ENCODE results near the gene ATF1. TPM values are rescaled to one million over a fixed set of nuclear protein-coding genes. Genes with fewer than 3 reads are reported as not detected.
"Not testable (repeated sequence)": the region's sequence is repeated elsewhere in the genome, so short reads cannot be mapped to it uniquely, and the experiment has no call there.

ATF1 gene
- total RNA-seq, 1 donor from 2014 or later: 29.5 TPM

DNA sequence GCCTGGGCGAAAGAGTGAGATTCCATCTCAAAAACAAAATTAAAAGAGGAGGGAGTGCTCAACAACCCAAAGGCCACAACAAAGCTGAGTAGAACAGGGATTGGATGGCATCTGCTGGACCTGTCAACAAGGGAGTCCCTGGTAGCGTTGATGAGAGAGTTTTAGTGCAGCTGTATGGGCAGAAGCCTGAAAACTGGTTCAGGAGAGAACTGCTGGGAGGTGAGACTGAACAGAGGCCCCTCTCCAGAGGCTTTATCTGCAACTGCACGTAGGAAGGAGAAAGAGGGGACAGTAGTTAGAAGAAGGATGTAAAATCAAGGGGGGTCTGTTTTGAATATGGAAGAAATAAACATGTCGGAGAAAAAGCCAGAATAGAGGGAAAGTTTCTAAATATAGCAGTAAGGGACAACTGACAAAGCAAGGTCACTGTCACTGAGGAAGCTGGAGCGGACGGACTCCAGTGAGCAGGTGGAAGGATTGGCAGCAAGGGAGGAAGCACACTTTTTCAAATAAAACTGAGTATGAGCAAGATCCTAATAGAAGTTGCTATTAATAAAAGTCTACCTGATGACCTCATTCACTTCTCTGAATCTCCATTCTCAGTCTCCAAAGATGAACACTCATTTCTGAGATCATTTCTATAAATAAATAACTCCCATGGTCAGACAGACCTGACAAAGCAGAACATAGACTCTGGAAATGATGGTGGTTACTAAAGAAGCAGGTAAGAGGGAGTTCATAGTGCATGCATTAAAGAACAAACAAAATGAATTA, 11.8 kb upstream of the ATF1 start:
- DNase-seq (ENCODE audit: low spot score): no peak

DNA sequence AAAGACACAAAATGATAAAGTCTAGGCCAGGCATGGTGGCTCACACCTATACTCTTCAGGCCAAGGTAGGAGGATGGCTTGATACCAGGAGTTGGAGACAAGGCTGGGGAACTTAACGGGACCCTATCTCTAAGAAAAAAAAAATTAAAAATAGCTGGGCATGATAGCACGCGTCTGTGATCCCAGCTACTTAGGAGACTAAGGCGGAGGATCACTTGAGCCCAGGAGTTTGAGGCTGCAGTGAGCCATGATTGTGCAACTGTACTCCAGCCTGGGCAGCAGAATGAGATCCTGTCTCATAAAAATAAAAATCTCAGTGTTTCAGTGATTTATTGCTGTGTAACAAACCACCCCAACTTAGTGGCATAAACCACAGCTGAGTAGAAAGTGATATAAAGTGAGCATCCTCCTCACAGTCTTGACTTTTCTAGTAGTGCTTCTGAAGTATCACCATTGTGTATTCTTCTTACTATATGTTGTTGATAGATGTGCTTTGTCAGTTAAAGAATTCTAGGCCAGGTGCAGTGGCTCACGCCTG, 10.6 kb upstream of the ATF1 start:
- DNase-seq (ENCODE audit: low spot score): no peak

DNA sequence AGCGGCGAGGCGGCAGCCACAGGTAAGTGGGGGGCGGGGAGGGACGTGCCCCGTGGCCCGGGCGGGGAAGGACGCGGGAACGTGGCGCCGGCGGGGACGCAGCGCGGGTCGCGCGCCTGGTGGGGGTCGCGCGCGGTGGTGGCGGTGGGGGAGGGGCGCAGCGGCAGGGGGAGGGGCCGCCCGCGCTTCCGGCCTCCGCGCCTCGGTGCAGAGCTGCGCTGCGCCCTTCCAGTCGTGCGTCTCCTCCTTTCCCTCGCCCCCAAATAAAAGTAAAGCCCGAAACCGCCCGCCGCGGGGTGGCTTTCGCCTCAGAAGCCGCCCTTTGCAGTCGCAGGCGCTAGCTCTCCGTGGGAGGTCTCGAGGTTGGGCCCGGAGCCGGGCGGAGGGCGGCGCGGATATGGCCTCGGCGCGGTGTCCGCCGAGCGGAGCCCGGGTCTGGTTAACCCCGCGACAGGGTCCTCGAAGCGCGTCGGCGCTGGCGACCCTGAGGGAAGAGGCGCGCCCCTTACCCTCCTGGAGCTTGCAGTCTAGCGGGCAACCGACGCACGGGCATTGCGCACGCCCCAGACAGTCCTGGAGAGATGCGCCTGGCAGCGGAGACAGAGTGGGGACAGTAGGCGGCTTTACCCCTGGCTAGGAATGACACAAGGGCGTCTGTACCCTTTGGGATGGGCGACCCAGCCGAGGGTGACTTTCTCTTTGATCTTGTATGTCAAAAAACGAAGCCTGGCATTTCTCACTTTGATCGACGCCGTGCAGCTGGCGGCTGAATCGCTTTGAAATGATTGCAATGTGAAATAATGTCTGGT, 589 bp downstream of the ATF1 start:
- no peak for DNase-seq (ENCODE audit: low spot score)

DNA sequence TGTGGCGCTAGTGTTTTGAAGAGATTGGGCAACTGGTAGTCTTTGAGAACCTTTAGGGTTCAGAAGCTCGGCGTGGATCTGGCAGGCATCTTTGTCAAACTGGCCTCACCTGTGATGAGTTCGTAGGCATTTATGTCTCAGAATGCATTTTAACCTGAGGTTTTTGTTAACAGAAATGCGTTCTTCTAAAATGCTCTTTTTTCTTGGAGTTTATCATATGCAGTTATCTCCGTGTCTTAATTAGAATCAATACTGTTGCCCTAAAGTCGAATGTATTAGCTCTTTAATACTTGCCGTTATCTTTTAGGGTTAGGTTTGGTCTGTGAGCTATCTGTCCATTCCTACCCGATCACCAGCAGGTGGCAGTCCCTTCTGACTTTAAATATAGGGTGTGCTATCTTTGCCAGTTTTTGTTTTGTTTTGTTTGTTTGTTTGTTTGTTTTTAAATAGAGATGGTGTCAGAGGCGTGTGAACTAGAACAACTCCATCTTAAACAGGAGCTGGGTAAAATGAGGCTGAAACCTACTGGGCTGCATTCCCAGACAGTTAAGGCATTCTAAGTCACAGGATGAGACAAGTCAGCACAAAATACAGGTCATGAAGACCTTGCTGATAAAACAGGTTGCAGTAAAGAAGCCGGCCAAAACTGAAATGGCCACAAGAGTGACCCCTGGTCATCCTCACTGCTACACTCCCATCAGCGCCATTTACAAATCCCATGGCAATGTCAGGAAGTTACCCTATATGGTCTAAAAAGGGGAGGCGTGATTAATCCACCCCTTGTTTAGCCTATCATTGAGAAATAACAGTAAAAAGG, 1.4 kb downstream of the ATF1 start:
- no peak for DNase-seq (ENCODE audit: low spot score)

DNA sequence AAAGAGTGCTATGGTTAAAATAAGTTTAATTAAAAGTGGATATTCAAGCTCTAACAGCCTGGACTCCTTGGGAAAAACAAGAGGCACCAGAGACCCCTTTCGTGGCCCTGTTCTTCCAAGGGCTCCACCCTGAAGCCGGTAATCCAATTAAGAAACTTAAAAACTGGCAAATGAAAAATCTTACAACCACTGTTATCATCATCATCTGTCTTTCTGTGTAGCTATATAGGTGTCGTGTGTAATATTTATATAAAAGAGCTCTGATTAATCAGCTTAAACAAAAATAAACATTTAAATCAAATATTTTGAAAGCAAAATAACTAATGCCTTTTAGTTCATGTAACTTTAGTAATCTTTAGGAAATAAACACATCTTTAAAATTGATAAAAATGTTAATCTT, 4.5 kb downstream of the ATF1 start:
- DNase-seq (ENCODE audit: low spot score): no peak

DNA sequence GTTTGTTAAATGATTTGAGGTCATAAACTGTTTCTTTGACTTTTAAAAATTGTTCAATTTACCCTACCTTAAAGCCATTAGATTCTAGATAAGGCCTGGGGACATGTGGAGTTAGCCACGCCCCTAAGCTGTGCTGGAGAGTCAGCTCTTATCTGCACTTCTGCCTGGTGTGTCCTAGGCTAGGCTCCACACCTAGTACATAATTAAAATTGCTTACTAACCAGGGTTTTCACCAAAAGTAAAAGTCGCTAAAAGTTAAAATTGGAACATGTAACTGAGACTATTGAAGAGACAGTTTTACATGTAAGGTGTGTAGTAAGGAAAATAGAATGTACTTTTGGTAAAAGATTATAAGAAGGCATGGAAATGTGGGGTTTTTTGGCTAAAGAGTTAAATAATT, 4.9 kb downstream of the ATF1 start:
- DNase-seq (ENCODE audit: low spot score): not testable (repeated sequence)

DNA sequence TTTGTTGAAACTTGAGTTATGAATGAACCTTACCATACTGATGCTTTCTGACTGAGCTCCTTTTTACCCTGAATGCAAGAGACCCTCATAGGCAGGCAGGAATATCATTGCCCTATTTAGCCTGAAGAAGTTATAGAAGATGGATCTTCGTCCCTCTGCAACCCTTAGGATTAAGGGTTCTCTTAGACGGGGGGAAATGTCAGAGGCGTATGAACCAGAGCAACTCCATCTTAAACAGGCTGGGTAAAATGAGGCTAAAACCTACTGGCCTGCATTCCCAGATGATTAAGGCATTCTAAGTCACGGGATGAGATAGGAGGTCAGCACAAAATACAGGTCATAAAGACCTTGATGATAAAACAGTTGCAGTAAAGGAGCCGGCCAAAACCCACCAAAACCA, 7.5 kb downstream of the ATF1 start:
- no peak for DNase-seq (ENCODE audit: low spot score)

DNA sequence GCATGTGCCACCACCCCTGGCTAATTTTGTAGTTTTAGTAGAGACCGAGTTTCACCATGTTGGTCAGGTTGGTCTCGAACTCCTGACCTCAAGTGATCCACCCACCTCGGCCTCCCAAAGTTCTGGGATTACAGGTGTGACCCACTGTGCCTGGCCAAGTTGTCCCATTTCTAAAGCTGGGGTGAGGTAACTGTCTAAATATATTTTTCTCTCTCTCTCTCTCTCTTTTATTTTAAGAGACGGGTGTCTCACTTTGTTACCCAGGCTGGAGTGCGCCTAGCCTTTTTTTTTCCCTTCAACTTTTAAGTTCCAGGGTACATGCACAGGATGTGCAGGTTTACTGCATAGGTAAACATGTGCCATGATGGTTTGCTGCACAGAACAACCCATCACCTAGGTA, 8.6 kb downstream of the ATF1 start:
- DNase-seq (ENCODE audit: low spot score): no peak

DNA sequence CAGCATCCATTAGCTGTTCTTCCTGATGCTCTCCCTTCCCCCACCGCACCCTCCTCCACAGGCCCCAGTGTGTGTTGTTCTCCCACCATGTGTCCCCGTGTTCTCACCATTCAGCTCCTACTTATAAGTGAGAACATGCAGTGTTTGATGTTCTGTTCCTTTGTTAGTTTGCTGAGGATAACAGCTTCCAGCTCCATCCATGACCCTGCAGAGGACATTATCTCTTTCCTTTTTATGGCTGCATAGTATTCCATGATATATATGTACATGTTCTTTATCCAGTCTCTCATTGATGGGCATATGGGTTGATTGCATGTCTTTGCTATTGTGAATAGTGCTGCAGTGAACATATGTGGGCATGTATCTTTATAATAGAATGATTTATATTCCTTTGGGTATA, 9.0 kb downstream of the ATF1 start:
- no peak for DNase-seq (ENCODE audit: low spot score)

DNA sequence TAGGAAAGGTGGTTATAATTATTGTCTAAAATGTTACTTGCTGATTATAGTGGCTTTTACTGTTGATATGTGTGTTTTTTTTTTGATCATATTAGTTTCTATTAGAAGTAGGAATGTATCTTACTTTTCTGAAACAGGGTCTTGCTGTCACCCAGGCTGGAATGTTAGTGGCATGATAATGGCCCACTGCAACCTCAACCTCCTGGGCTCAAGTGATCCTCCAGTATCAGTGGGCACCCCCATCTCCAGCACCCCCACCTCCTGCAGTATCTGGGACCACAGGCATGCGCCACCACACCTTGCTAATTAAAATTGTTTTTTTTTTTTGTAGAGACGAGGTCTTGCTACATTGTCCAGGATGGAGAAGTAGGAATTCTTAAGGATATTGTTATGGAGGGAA, 11.3 kb downstream of the ATF1 start:
- DNase-seq (ENCODE audit: low spot score): no peak

DNA sequence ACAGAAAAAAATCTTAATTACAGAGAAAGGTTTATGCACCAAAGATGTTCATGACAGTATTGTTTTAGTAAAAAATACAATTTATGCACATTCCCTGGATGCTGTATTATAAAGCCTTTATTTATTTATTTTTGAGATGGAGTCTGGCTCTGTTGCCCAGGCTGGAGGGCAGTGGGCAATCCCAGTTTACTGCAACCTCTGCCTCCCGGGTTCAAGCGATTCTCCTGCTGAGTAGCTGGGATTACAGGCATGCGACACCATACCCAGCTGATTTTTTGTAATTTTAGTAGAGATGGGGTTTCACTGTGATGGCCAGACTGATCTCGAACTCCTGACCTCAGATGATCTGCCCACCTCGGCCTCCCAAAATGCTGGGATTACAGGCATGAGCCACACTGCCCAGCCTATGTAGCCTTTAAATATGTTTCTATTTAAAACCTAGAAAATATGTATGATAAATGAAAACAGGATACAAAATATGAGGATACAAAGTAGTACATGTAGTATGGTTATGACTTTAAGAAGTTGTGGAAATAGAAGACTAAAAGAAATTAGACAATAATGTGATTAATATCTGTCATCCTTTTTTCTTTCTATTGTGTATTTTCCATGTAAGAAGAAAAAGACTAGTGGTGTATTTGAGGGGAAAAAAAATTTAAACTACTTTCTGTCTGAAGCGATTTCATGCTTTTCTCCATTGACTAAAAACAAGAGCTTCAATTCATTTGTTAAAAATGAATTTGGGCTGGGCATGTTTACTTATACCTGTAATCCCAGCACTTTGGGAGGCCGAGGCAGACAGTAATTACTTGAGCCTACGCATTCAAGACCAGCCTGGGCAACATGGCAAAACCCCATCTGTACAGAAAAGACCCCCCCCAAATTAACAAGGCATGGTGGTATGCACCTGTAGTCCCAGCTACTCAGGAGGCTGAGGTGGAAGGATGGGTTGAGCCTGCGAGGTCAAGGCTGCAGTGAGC, 13.1 kb downstream of the ATF1 start:
- DNase-seq (ENCODE audit: low spot score): no peak

DNA sequence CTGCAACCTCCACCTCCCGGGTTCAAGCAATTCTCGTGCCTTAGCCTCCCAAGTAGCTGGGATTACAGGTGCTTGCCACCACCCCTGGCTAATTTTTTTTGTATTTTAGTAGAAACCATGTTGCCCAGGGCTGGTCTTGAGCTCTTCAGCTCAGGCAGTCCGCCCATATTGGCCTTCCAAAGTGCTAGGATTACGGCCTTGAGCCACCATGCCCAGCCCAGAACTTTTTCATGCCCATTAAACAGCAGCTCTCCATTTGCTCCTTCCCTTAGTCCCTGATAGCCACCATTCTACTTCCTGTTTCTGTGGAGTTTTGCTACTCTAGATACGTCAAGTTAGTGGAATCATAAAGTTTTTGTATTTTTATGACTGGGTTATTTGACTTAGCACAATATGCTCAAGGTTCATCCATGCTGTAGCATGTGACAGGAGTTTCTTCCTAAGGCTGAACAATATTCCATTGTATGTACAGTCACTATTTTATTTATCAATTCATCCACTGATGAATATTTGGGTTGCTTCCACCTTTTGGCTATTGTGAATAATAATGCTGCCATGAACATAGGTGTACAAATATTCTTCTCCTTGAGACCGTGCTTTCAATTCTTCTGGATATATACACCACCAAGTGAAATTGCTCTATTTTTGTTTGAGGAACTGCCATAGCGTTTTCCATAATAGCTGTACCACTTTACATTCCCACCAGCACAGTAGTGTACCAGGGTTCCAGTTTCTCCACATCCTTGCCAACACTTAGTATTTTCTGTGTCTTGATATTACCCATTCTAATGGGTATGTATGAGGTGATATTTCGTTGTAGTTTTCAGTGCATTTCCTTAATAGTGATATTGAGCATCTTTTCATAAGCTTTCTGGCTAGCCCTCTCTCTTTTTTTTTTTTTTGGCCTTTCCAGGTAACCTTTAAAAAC, 15.0 kb downstream of the ATF1 start:
- DNase-seq (ENCODE audit: low spot score): no peak

DNA sequence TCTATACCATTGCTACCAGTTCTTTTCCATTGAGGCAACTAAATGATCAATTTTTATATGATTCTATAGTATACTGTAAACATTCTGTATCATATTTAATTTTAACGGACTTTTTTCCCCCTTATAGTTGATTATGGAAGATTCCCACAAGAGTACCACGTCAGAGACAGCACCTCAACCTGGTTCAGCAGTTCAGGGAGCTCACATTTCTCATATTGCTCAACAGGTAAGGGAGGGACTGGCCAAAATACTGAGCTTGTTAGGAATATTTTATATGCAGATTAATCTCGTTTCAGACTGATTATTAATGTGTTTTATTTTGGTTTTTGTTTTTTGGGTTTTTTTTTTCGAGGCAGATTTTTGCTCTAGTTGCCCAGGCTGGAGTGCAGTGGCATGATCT, 16.1 kb downstream of the ATF1 start:
- no peak for DNase-seq (ENCODE audit: low spot score)

DNA sequence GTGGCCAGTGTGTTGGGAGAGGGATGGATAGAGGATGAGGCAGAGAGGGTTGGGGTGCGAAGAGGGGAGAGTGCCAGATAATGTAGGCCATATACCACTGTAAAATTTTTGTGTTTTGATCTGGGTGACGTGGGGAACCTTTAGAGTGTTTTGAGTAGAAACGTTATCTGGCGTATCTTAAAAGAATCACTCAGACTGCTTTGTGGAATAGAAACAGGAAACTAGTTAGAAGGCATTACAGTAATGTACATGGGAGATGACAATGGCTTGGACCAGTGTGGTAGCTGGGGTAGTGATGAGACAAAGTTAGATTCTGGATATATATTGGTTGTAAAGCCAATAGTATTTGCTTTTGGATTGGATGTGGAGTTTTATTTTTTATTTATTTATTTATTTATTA, 20.6 kb downstream of the ATF1 start:
- no peak for DNase-seq (ENCODE audit: low spot score)

DNA sequence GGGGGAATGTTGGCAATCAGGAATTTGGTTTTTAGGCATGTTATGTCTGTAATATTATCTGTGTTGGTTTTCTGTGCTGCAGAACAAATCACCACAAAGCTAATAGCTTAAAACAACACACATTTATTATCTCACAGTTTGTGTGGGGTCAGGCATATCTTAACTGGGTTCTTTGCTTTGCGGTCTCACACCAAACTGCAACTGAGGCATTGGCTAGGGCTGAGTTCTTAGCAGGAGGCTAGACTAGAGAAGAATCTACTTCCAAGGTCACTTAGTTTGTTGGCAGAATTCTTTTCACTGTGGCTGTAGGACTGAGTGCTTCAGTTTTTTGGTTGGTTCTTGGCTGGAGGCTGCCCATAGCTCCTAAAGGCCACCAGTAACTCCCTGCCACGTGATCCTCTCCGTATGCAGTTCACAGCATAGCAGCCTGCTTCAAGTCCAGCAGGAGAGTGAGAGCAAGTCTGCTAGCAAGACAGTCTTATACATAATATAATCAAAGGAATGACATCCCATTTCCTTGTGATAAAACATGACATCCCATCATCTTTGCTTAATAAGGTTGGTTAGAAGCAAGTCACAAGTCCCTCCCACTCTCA, 21.6 kb downstream of the ATF1 start:
- DNase-seq (ENCODE audit: low spot score): no peak

DNA sequence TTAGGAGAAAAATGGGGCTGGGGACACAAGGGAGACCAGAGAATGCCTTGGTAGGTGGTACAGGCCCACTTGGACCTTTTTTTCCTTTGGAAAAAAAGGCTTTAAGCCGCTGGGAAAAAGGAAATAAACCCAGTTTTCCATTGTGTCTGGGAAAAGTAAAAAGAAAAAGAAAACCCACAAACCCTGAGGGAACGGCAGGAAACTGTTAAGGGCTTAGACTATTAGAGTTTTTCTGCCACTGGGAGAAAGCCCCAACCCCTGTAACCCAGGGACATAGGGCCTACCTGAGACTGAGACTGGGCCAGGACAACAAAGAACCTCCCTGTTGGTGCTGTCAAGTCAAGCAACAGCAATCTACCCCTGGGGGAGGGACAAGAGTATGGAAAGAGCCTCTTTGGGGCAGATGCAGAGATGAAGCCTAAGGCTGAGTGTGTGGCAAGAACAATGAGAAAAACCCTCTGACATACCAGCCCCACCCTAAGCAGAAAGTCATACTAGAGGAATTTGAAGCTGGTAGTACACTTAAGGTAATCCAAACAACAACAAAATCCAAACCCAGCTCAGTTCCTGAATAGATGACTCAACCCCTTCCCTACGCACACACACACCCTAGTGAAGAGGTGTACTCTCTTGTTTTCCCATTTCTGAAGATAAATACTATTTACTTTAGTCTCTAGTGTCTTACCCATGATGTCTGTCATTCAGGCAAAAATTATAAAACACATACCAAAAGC, 22.8 kb downstream of the ATF1 start:
- no peak for DNase-seq (ENCODE audit: low spot score)

DNA sequence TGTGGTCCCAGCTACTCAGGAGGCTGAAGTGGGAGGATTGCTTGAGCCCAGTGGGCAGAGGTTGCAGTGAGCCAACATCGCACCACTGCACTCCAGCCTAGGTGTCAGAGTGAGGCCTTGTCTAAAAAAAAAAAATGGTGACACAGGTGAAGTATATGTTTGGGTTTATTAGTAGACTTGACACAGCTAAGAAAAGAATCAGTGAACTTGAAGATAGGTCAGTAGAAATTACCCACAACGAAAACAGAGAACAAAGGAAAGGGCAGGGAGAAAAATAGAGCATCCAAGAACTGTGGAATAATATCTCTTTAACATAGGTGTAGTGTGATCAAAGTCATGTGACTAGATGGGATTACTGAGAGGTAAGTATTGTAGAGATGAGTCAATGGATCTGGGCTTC, 23.7 kb downstream of the ATF1 start:
- no peak for DNase-seq (ENCODE audit: low spot score)

DNA sequence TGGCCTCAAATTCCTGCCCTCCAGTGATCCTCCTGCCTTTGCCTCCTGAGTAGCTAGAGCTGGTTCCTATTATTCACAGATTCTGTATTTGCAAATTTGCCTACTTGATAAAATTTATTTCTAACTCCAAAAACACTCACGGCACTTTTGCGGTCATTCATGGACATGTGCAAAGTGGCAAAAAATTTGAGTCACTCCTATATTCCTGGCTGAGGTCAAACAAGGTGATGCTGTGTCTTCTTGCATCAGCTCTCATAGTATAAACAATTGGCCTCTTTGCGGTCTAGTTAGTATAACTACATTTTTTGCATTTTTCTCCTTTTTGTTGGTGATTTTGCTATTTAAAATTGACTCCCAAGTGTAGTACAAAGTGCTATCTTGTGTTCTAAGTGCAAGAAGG, 24.7 kb downstream of the ATF1 start:
- no peak for DNase-seq (ENCODE audit: low spot score)
